Stimulated activated CD4-positive, alpha-beta T cell treated with anti-CD3 and anti-CD28 coated beads, Interleukin-4, amount 100 ng/mL, for 24 hours (primary cell): ENCODE results near the gene TPD52L2.
A peak's percentile ranks its signal among the peaks of the same experiment; 100 is the strongest.

Experiments used
- DNase-seq: peaks from one replicate; pipeline ENCODE4 v3.0.0-alpha.2; 2020

TPD52L2 gene

DNA sequence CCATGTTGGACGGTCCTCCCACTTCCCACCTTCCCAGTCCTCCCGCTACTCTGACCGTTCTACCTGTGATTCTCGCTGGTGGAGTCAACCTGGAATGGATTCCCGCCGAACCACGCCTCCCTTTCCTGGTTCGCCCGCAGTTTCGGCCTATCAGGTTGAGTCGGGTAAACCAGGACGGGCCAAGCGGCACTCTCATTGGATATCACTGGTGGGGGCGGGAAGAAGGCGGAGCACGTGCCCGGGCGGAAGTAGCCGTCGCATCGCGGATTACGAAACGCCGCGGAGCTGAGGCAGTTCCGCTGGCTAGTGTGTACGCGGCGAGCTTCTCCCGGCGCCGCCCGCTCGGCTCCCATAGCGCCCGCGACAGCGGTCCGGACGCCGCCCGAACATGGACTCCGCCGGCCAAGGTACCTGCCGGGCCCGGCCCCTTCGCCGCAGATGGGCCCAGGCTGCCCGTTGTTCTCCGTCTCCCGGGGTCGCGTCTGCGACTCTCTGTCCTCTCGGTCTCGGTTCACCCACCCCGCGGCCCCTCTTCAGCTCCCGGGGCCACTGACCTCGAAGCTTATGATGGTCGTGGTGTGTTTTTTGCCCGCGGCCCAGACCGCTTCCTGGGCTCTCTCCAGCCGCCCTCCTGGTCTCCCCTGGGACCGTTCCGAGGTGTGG lies at the start of gene TPD52L2:
Gene TPD52L2 (plus strand): TSS at position 293 of the 663 bp plus-strand sequence. CDS start 96 bp downstream, at position 389.
- peak; percentile 99 for DNase-seq

GRCh38 chr20:63815615-63816253 lies 49.3 kb upstream of the TPD52L2 start:
- no peak for DNase-seq

GRCh38 chr20:63819224-63819921 lies 45.7 kb upstream of the TPD52L2 start:
- no peak for DNase-seq

DNA sequence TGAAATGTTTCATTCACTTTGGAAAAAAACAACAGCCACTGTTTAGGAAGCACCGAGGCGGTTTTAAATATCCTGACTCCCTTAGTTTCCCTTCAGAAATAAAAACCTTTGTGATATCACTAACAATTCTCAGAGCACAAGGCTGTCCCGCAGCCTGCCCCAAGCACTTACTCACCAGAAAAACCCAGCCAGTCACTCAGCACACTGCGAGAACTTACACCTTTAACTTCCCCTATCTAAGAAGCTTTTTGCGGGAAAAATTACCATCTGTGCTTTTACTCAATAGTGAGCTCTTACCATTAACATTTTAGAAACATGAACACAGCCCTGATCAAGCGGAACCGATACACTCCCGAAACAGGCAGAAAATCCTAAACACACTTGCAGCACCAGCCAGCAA lies 43.3 kb upstream of the TPD52L2 start:
- DNase-seq = no peak

DNA sequence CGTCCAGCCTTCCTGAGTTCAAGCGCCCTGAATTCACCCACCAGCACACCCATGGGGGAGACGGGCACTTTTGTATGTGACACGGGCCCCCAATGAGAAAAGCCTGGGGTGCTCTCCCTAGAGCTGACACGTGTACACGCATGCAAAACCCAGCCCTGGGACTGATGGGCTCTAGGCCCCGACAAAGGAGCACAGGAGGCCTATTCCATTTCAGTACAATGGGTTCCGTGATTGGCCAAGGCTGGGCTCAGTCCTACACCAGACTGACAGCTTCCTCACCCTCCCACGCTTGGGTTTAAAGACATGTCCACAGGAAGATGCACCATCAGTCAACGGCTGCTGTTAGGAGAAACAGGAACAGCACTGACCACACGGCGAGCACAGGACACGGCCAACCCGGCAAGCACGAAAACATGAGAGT lies 42.8 kb upstream of the TPD52L2 start:
- DNase-seq = no peak

DNA sequence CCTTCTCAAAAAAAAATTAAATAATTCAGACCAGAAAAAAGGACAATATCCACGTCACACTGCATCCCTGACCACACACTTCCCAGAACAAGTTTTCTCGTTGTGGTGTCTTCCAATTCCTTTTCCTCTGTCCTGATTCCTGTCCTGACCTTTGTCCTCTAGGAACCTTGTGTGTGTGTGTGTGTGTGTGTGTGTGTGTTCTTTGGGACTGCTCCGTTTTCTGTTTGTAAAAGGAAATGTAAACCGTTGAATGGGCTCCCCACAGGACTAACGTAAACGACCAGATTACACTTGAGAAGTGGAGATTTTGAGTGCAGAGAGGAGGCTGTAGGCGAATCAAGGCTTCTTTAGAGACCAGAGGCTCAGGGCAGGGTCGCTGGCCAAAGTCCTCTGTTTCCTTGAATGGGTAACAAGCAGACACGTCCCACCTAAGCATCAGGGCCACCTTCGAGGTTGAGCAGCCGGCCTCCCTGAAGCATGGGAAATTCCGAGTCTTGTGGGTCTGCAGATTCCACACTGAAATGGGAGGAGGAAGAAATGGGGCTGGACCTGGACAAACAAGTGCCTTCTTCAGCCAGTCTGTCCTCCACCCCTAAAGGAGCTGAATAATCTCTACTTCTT lies 41.3 kb upstream of the TPD52L2 start:
- DNase-seq = no peak

GRCh38 chr20:63825331-63826118 lies 39.5 kb upstream of the TPD52L2 start:
- no peak for DNase-seq

DNA sequence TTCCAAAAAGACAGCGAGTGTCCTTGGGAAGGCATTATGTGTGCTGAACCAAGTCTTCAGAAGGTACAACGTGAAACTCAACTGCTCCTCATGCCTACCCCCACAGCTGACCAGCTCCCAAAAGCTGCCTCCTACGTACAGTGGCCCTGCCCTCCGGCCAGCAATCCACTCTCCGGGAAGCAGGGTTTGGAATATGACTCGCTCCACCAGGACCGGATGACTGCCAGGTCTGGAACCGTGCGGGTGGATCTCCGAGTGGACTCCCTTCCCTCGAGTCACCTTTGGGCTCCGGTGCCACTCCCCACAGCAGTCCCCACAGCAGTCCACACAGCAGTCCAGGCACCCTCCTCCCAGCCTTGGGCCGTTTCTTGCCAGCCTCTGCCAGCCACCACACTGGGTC lies 38.3 kb upstream of the TPD52L2 start:
- DNase-seq = no peak

GRCh38 chr20:63828124-63828523 lies 36.9 kb upstream of the TPD52L2 start:
- DNase-seq = no peak

DNA sequence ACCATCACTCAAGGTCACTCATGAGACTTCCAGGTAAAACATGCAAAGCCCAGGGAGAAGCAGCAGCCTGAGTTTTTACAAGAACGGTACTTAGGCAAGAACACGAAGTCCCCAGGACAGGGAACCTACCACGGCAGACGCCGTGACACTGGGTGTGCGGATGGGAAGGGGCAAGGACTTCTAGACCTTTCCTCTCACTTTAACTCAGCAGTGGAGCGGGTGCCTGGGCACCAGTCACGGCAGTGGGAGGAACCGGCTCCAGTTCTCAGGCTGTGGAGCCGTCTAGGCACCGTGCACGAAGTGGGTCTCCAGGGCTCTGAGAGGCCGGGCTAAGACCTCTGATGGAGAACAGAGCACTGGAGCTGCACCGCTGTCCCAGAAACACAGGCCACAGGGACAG lies 36.5 kb upstream of the TPD52L2 start:
- DNase-seq = no peak

- no peak for DNase-seq
These were observed 36.1 kb upstream of the TPD52L2 start for GRCh38 chr20:63828951-63829350.

DNA sequence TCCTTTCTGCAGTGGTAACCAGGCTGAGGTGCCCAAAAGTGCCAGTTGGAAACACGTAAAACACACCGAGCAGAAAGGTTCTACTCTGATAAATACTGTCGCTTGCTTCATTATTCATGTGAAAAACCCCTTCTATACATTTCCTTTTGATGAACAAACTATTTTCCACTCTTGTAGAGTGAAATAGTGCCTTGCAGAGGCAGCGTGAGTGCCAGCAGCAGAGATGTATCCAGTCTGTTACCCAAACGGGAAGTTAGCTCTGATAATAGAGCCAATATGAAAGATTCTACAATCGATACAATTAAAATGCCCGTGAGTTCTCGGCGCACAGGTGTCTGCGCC lies 35.5 kb upstream of the TPD52L2 start:
- no peak for DNase-seq

GRCh38 chr20:63829945-63830835 lies 34.9 kb upstream of the TPD52L2 start:
- DNase-seq = no peak

DNA sequence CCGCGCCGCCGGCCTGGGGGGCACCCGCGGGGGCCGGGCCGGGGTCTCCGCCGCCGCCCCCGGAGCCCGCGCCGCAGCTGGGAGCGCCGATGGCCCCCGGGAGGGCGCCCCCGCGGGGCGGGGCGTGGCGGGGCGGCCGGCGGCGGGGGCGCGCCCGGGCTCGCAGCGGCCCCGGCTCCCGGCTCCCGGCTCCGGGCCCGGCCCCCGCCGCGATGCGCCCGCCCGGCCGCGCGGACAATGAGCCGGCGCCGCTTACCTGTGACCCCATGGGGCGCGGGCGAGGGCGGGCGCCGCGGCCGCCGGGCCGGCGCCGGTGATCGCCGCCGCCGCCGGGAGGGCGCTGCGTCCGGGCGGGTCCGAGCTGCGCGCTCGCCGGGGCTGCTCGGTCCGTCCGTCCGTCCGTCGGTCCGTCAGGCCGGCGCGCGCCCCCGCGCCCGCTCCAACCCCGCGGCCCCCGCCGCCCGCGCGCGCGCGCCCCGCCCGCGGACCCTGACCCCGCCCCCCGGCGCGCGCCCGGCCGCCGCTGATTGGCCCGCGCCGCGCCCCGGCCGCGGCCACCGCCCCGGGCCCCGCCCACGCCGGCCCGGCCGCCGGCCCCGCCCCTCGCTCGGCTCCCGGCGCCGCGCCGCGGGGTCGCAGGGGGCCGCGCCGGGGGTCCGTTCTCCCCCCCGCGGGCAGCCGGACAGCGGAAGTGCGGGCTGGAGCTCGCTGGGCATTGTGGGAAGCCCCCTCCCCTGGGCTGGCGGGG lies 34.1 kb upstream of the TPD52L2 start, which contains the start of gene ZBTB46:
Gene ZBTB46 (minus strand): TSS at position 424 of the 748 bp plus-strand sequence. CDS start 40,507 bp downstream, outside the sequence.
- DNase-seq = no peak

DNA sequence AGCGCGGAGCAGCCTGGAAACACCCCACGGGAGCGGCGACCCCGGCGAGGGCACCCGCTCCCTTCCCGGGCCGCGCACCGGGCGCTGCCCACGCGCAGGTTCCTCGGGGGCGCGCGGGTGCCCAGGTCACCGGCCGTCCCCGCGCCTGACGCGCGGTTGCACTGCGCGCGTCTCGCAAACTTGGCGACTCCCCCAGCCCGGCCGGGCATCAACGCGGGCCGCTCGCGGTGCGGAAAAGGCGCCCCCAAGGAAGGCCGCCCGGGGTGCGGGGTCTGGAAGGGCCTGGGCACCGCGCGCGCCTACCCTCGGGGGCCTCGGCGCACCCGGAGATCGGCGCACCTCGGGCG lies 33.5 kb upstream of the TPD52L2 start:
- DNase-seq = no peak

DNA sequence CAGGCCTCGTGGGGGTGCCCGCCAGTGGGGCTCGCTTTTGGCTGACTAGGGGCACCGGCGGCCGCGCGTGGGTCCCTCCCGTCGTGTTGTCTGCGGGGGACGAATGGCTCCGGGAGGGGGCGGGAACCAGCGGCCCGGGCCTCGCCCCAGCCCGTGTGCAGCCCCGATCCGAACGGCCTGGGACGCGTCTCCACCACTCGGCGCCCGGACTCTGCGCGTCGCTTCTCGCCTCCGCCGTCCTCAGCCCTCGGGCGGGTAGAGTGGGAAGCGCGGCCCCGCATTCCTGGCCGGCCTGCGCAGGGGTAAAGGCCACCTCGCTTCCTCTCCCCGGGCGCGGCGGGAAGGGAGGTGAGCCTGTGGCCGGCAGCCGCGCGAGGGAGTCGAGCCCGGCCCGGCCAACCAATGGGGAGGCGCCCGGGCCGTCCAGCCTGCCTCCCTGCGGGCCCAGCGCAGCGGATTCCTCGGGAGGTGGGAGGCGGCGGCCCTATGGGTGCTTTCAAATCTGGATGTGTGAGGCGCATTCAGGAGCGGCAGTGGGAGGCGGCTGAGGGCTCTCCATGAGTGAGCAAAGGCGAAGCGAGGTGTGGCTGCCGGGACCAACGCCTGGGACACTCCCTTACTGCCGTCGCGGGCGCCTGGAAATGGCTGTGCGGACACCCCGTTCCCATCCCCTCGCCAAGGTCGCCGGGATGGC lies 32.9 kb upstream of the TPD52L2 start:
- no peak for DNase-seq

GRCh38 chr20:63833776-63834490 lies 31.1 kb upstream of the TPD52L2 start:
- no peak for DNase-seq

DNA sequence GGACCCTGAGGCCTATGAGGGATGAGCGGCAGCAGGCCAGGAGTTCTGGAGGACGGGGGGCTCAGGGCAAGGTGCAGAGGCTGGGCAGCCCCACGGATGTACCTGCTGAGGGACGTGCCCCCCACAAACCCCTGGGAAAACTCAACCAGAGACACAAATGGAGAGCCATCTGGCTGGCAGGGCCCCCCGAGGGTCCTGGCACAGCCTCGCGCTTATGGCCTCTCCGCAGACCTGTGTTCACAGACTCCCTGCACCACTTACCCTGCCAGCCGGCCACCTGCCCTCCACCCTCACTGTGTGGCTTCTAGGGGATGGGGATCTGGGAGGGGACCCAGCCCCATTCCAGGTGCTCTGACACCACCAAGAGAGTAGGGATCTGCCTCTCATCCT lies 30.6 kb upstream of the TPD52L2 start:
- DNase-seq = no peak

GRCh38 chr20:63835021-63835858 lies 29.8 kb upstream of the TPD52L2 start:
- DNase-seq = no peak
